SJCRH30 (cell line): ENCODE results near the gene PLAAT2. TPM values are rescaled to one million over a fixed set of nuclear protein-coding genes. Genes with fewer than 3 reads are reported as not detected.
"Not testable (repeated sequence)": the region's sequence is repeated elsewhere in the genome, so short reads cannot be mapped to it uniquely, and the experiment has no call there.

Experiments
- DNase-seq, 2 experiments: peaks; one replicate each; pipeline ENCODE4 v3.0.0-alpha.2; 2015 to 2020
- H3K27ac ChIP-seq: fragments of 250-450 bp; sonication (Bioruptor Pico); 2 replicates; pipeline ENCODE4 v1.5.1; 2020; ENCODE audit warnings: mild to moderate bottlenecking, moderate library complexity
- H3K27me3 ChIP-seq: fragments of 250-450 bp; sonication (Bioruptor Pico); 2 replicates; pipeline ENCODE4 v1.5.1; 2020; ENCODE audit warnings: mild to moderate bottlenecking, moderate library complexity
- H3K36me3 ChIP-seq: fragments of 250-450 bp; sonication (Bioruptor Pico); 2 replicates; pipeline ENCODE4 v1.5.1; 2020; ENCODE audit warnings: mild to moderate bottlenecking, moderate library complexity
- H3K4me1 ChIP-seq: fragments of 250-450 bp; sonication (Bioruptor Pico); 2 replicates; pipeline ENCODE4 v1.5.1; 2020; ENCODE audit warnings: mild to moderate bottlenecking, moderate library complexity
- H3K4me3 ChIP-seq: fragments of 250-450 bp; sonication (Bioruptor Pico); 2 replicates; pipeline ENCODE4 v1.5.1; 2020; ENCODE audit warnings: mild to moderate bottlenecking, moderate library complexity
- H3K9me3 ChIP-seq: fragments of 250-450 bp; sonication (Bioruptor Pico); replicated peaks from 2 replicates; pipeline ENCODE4 v1.5.1; 2020; ENCODE audit warnings: mild to moderate bottlenecking, moderate library complexity
- total RNA-seq: library from RNA; depleted of rRNA; stranded (reverse); fragments of >200 nt; shearing (Covaris generic); gene quantifications from 2 replicates; pipeline ENCODE4 v1.2.3, GENCODE V29; 2014; rRNA removed

PLAAT2 gene
- total RNA-seq = not detected in 2 replicates

- no peak within 1 kb of the TSS for H3K4me3 ChIP-seq
- H3K4me1 ChIP-seq = peaks cover 4% of the 10 kb centered on the region
- no peaks in the 10 kb centered on the region for H3K27me3 ChIP-seq
- no peak for DNase-seq
- H3K36me3 ChIP-seq = no peaks in the 10 kb centered on the region
- no peaks in the 10 kb centered on the region for H3K9me3 ChIP-seq
- no peak within 1 kb of the TSS for H3K27ac ChIP-seq
Observed at GRCh38 chr11:63563201-63564055, at the start of gene PLAAT2. Gene PLAAT2, minus strand, starts transcription at chr11:63563379. Its CDS starts 55 bp downstream, at chr11:63563324.

GRCh38 chr11:63612181-63612580 is 49.0 kb upstream of the PLAAT2 start:
- DNase-seq = no peak
- Histone ChIP-seq H3K27ac (no peak overlapping the region), H3K4me3 (no peak overlapping the region; the same call in 1 of the 2 replicates), H3K4me1 (peaks cover 13% of the 10 kb centered on the region), H3K36me3 (no peaks in the 10 kb centered on the region), H3K9me3 (no peaks in the 10 kb centered on the region), H3K27me3 (no peaks in the 10 kb centered on the region)

- Histone ChIP-seq H3K36me3 (no peaks in the 10 kb centered on the region), H3K4me1 (peaks cover 13% of the 10 kb centered on the region), H3K4me3 (no peak overlapping the region), H3K9me3 (no peaks in the 10 kb centered on the region), H3K27me3 (no peaks in the 10 kb centered on the region), H3K27ac (no peak overlapping the region)
- DNase-seq = no peak
Observed at GRCh38 chr11:63611395-63611747, 48.2 kb upstream of the PLAAT2 start.

GRCh38 chr11:63610604-63611394 is 47.6 kb upstream of the PLAAT2 start:
- no peaks in the 10 kb centered on the region for H3K9me3 ChIP-seq
- DNase-seq = peak; percentile 7 to 50
- H3K27ac ChIP-seq = no peak overlapping the region
- no peaks in the 10 kb centered on the region for H3K27me3 ChIP-seq
- peaks cover 13% of the 10 kb centered on the region for H3K4me1 ChIP-seq
- H3K36me3 ChIP-seq = no peaks in the 10 kb centered on the region
- H3K4me3 ChIP-seq = peak overlapping the region; percentile 15; the same call in 1 of the 2 replicates

DNA sequence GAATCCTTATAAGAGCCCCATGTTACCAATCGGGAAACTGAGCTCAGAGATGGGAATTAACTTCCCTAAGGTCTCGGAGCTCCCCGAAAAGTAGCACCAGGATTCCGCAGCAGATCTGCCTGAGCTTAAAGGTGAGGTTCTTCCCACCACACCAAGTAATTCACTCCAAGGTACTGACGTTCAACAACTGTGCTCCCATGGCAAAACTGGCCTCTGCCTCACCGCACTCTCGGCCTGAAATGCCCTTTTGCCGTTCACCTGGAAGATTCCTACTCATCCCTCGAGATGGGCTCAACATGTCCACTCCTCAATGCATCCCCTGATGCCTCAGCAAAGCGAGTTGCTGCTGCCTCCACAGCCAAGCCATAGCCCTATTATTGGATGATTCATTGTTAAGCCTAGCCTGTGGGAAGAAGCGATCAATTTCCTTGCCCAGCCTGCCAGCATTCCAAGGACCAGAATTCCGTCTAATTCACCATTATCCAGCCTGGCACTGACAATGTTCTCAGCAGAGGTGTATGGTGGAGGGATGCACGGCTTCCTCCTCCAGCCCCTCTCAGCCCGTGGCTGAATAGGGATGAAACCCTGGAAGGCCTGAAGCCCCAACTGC is 46.9 kb upstream of the PLAAT2 start:
- Histone ChIP-seq H3K9me3 (no peaks in the 10 kb centered on the region), H3K4me1 (peaks cover 13% of the 10 kb centered on the region), H3K27ac (no peak overlapping the region), H3K36me3 (no peaks in the 10 kb centered on the region), H3K27me3 (no peaks in the 10 kb centered on the region), H3K4me3 (no peak overlapping the region)
- no peak for DNase-seq

DNA sequence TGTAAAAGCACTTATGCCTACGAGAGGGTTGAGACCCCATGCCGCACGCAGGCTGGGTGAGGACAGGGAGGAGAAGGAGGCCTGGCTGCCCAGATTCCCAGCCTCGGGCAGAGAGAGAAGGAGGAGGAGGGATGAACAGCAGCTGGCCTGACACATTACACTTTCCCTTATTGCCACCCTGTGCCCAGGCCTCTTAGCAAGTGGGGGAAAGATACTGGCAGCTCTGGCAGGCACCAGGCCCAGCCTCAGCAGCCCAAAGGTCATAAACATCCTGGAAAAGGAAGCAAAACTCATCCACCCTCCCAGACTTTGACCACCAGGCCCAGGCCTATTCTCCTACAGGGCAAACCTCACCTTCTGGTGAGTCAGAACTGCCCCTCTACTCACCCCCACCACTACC is 46.4 kb upstream of the PLAAT2 start:
- Histone ChIP-seq H3K36me3 (no peaks in the 10 kb centered on the region), H3K9me3 (no peaks in the 10 kb centered on the region), H3K27me3 (no peaks in the 10 kb centered on the region), H3K27ac (no peak overlapping the region), H3K4me1 (peaks cover 13% of the 10 kb centered on the region), H3K4me3 (no peak overlapping the region)
- no peak for DNase-seq

DNA sequence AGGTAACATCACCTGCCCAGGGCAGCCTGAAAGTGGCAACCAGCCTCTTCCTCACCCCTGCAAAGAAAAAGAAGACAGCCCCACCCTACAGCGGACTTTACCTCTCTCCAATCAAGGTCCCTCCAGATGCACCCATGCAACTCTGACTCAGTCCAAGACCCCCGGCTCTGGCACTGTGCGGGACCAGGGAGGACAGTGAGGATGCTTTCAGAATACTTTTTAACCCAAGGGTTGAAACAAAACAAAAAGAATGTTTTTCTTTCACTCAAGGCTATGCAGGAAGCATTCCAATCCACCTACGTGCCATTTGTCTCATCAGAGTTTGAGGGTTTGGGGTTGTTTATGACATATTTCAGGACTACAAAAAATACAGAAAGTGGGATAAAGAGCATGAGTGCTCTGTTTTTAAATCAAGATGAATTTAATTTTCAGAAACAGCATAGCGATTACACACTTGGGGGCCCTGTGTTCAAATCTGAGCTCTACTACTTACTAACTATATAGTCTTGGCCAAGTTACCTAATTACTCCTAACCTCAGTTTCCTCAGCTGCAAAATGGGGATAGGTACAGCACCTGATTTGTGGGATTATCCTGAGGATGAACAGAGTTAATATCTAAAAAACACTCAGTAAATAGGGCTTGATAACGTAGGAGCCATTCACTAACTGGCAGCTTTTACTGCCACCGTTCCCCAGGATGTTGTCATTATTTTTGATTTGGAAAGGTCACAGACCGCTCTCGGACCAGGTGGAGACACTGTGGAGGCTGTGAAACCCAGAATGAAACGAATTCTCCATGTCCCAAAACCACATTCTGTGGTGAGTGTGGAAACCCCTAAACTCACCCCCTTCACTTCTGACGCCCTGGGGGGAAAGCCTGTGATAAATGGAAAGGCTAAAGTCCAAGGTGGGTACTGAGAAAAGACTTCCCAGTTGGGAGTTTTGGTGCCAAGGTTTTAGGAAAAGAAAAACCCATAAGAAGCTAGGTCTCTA is 45.5 kb upstream of the PLAAT2 start:
- H3K27me3 ChIP-seq = no peaks in the 10 kb centered on the region
- no peak overlapping the region for H3K27ac ChIP-seq
- no peaks in the 10 kb centered on the region for H3K9me3 ChIP-seq
- no peaks in the 10 kb centered on the region for H3K36me3 ChIP-seq
- H3K4me1 ChIP-seq = peaks cover 10% of the 10 kb centered on the region
- no peak overlapping the region for H3K4me3 ChIP-seq
- DNase-seq = no peak

GRCh38 chr11:63603180-63603518 is 40.0 kb upstream of the PLAAT2 start:
- H3K36me3 ChIP-seq = no peaks in the 10 kb centered on the region
- no peak overlapping the region for H3K27ac ChIP-seq
- DNase-seq = no peak
- no peaks in the 10 kb centered on the region for H3K4me1 ChIP-seq
- no peaks in the 10 kb centered on the region for H3K27me3 ChIP-seq
- H3K4me3 ChIP-seq = no peak overlapping the region
- H3K9me3 ChIP-seq = no peaks in the 10 kb centered on the region

- H3K9me3 ChIP-seq, H3K27me3 ChIP-seq, H3K36me3 ChIP-seq, H3K4me1 ChIP-seq, H3K27ac ChIP-seq, H3K4me3 ChIP-seq, DNase-seq: not testable (repeated sequence)
Observed at GRCh38 chr11:63602290-63603179, 39.4 kb upstream of the PLAAT2 start.

DNA sequence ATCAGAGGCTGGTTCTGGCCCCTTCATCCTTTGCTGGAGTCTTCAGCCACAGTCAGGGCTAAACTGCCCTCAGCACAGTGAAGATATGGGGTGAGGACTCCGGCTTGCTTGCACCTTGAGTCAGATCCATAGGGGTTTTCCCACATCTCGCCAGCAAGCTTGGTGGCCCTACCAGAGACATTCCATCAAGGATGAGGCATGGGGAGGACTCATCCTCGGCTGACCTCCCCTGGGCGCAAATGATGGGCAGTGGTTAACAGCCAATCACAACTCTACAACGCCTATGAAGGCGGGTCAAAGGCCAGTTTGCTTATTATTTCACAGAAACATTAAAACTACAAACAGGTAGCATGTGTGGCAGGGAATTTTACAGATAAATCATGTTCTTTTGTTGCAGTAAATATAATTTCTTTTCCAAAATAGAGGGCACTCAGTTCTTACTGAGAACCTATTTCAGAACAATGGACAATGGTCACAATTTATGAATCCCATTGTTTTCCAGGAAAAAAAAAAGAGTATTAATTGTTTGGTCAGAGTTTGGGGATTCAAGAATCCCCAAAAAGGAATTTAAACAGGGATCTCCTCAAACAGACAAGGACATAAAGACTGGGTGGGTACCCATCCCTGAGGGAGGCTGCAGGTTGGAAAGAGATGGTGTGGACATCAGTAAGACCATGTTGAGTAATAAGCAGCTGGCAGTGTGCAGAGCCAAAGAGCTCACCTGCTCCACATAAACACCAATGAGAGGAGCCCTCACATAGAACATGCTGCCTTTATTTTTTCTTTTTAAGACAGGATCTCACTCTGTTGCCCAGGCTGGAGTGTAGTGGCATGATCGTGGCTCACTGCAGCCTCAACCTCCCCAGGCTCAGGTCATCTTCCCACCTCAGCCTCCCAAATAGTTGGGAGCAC is 36.3 kb upstream of the PLAAT2 start:
- Histone ChIP-seq H3K9me3 (no peaks in the 10 kb centered on the region), H3K27ac (no peak overlapping the region), H3K4me1 (no peaks in the 10 kb centered on the region), H3K36me3 (no peaks in the 10 kb centered on the region), H3K27me3 (no peaks in the 10 kb centered on the region), H3K4me3 (no peak overlapping the region)
- no peak for DNase-seq

DNA sequence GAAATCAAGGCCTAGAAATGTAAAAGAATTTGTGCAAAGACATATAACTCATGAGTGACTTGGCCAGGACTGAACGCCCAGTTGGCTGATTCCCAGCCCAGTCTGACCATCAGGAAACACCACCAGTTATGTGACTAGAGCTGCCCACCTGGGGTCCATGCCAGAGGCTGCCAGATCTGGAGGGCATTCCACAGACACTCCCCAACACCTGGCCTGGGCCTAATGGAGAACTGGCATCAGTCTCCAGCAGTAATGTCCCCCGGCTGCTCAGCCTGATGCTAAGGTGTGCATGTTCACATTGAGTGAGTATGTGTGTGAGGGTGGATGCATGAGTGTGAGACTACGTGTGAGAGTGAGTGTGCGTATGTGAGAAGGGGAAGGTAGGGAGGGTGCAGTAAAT is 35.4 kb upstream of the PLAAT2 start:
- H3K4me3 ChIP-seq = no peak overlapping the region
- no peak for DNase-seq
- no peaks in the 10 kb centered on the region for H3K4me1 ChIP-seq
- H3K9me3 ChIP-seq = no peaks in the 10 kb centered on the region
- no peaks in the 10 kb centered on the region for H3K27me3 ChIP-seq
- no peaks in the 10 kb centered on the region for H3K36me3 ChIP-seq
- no peak overlapping the region for H3K27ac ChIP-seq

DNA sequence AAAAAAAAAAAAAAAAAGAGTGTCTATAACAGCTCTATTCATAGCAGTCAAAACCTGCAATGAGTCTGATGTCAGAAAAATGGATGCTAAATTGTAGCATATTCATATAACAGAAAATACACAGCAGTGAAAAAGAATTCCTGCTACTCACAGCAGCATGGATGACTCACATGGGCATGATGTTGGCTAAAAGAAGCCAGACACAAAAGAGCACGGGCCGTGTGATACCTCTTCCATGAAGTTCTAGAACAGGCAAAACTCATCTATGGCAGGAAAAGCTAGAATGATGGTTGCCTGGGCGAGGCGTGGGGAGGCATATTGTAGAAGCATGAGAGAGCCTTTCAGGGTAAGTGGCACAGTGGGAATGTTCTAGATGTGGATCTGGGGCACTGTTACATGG is 32.1 kb upstream of the PLAAT2 start:
- Histone ChIP-seq H3K9me3 (no peaks in the 10 kb centered on the region), H3K36me3 (no peaks in the 10 kb centered on the region), H3K27ac (no peak overlapping the region), H3K27me3 (no peaks in the 10 kb centered on the region), H3K4me1 (no peaks in the 10 kb centered on the region), H3K4me3 (no peak overlapping the region)
- DNase-seq = no peak

DNA sequence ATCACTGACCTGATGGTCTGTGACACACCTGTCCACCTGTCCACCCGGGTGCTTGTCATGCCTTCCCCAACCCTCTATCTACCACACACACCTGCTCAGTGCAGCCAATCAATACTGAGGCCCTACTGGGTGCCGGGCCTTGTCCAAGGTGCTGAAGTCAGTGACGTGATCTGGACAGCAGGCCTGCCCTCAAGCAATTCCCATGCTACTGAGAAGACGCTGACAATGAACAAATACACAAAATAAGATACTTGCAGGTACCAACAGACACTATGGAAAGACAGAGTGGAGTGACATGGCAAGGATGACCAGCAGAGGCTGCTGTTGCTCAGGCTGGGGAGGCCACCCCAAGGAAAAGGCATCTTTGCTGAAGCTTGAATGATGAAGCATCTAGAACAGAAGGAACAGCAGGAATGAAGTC is 29.8 kb upstream of the PLAAT2 start:
- H3K4me3 ChIP-seq = no peak overlapping the region
- H3K4me1 ChIP-seq = no peaks in the 10 kb centered on the region
- no peaks in the 10 kb centered on the region for H3K27me3 ChIP-seq
- H3K27ac ChIP-seq = no peak overlapping the region
- no peaks in the 10 kb centered on the region for H3K36me3 ChIP-seq
- no peaks in the 10 kb centered on the region for H3K9me3 ChIP-seq
- no peak for DNase-seq
